ELF-1 (cell line): ENCODE data around the gene SARDH.
A peak's percentile ranks its signal among the peaks of the same experiment; 100 is the strongest.

Experiments used
- DNase-seq: peaks from one replicate; pipeline ENCODE4 v3.0.0-alpha.2; 2016; ENCODE audit warnings: low read depth, low spot score

Gene SARDH

GRCh38 chr9:133715295-133715865, 22.8 kb downstream of the SARDH start:
- peak; percentile 63 for DNase-seq

- DNase-seq = peak; percentile 79
Observed at GRCh38 chr9:133714606-133715294, 23.4 kb downstream of the SARDH start.

DNA sequence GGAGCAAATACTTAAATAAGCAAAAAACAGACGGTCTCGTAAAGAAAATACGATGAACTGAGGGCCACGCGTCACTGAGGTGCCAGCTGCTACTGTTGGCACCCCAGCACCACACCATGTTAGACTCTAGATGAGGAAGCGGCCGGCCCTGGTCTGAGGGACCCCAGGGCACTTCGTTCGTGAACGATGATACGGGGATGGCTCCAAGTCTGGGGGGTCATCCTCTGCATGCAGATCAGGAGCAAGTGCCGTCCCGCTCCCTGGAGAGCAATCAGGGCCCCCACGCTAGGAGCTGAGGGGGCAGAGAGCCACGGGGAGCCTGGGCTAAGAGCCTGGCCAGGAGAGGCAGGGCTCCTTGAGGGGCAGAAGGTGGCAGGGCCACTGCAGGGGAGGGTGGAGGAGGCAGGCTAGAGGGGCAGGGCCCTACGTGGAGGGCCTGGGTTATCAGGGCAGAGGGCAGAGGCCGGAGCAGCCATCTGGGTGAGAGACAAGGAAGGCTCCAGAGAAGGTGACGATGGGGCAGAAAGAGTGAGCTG, 24.1 kb downstream of the SARDH start:
- DNase-seq = no peak

DNA sequence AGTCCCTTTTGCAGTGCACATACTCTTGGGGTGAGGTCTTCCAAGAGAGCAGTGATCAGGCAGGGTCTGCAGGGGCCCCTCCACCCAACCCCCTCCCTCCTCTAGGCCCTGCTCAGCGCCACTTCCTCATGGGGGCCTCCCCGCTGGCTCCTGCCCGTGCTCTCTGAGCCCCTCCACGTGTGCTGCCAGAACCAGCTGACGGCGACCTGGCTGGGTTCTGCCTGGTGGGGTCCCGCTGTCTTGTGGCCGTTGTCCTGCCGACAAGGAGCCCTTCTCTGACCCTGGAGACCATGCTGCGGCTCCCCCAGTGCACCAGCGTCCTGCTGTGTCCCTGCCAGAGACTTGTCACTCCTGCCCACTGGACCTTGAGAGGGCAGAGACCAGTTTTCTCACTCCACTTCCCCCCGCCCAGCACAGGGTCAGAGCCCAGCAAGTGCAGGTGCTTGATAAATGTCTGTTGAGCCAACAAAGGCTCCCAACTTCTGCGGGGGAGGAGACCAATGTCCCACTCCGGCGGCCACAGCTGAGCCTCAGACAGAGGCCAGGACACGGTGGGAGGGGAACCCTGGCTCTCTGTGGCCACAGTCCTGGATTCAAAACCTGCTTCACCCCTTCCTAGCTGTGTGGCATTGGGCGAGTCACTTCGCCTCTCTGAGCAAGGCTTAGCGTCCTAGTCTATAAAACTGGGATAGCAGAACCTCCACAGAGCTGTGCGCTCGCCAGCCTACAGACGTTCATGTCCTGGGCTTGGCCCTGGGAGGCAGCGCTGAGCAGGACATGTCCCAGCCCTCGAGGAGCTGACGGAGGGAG, 24.8 kb downstream of the SARDH start:
- DNase-seq = no peak

DNA sequence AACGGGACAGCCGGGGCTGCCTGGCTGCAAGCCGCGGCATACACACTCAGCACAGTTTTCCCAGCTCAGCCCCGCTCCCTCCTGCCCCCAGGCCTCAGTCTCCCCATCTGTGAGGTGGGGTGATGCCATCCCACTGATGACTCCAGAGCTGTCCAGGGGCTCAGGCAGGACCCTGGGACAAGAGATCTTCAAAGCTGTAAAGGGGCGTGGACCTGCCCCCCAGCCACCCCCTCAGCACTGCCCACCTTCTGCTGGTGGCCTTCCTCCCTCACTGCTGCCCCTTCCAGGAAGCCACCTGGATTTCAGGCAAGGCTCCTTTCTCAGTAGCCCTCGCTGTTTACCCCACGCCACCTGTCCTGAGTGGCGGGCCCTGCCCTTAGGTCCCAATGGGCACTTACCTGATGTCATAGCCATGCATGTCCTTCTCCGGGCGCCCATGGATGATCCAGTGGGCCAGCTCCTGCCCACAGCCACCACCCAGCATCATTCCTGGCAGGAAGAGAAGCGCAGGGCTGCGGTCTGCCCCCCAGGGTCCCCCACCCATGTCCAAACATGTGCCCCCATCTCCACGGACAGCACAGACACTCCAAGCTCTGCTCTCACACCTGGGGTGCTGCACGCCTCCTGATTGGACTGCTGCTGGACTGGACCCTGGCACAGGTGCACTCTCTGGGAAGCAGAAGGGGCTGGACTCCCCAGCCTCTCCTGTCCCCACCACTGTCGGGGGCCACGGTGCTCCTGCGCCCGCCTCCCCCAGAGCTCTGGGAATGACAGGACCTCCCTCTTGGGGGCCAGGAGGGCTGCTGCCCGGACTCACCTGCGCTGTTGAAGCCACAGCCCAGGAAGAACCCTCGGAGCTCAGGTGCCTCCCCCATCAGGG, 25.7 kb downstream of the SARDH start:
- no peak for DNase-seq

DNA sequence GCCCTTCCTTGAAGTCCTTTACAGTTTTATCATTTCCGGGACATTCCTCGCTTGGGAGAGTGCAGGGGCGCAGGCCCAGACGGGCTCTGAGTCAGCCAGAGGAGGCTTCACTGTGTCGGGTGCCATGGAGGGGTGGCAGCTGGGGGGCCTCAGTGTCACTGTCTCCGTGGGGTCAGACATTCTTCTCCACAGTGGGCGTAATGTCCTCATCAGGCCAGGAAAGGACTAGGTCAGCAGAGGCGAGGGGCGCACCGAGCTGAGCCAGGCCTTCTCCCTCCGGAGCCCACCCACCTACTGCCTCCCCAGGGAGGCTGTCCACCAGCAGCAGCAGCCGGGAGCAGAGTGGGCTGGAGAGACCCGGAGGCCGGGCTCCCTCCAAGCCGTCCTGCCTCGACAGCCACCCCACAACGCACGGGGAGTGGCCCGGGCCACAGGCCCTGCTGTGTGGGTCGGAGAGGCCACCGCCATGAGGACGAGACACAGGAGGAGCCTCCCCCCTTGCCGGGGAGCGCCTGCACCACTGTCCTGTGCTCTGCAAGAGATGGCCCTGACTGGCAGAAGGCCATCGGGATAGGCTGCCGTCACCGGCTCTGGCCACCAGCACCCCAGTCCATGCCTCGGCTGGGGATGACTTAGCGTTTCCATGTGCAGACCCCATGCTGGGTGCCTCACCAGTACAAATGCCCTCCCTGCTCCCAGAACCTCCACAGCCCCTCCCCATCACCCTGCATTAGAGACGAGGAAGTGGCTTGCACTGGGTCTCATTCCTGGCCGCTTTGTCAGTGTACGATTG, 26.5 kb downstream of the SARDH start:
- DNase-seq = no peak

DNA sequence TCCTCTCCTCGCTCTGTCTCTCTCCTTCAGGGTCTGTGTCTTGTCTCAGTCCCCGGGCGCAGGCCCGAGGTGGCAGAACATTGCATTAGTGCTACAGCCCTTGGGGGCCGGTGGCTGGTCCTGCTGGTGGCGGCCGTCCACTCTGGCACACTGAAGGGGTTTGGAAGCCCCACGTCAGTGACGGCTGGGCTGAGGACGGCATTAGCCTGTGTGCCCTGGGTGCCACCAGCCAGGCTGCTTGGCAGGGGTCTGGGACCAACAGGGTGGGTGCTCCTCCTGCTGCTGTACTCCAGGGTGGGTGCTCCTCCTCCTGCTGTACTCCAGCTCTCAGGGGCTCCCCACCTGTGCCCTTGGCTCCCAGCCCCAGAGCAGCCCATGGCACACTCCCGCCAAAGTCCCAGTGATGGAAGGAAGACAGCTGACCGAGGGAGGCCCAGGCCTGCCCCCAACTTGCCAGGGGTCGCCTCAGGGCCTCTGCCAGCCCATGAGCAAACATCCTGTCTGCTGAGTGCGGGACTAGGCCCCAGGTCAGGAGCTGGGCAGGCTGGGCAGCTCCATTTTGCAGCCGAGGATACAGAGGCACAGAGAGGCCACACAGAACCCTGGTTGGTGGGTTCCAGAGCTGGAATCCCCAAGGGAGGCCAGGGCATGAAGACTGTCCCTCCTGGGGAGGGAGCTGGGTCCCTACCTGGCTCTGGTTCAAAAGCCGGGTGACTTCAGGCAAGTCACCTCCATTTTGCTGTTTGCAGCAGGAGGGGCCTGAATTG, 27.3 kb downstream of the SARDH start:
- DNase-seq = no peak

DNA sequence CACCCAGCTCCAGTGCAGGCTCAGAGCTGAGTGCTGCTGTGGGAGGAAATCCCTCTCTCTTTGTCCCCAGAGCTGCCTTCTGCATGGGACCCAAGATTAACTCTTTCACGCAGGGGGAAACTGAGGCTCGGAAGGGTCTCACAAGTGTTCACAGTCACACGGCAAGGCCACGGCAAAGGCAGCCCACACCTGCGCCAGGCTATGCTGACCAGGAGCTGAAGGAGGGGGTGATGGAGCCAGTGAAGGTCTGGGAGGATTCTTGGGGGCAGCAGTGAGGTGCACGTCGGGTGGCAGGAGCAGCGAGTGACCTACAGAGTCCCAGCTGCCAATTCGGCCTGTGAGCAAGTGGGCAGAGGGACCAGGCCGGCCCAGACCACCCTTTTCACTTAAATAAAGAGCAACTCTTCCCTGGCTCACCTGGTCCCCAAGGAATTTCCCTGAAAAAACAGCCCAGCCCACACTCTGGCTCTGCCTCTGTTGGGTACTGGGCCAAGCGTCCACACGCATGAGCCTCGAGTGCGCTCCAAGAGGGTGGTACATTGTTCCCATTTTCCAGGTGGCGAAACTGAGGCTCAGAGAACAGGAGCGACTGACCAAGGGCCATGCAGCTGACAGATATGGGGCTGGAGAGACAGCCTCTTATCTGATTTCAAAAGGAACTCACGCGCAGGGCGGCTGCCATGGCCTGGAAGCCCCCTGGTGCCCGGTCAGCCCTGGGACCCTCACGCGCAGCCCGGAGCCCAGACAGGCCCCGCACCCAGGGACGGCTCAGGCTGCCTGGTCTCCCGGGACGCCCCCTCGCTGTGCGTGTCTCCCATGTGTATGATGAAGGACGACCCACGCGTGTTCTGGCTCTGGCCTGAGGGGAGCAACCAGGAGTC, 28.2 kb downstream of the SARDH start:
- DNase-seq = no peak

DNA sequence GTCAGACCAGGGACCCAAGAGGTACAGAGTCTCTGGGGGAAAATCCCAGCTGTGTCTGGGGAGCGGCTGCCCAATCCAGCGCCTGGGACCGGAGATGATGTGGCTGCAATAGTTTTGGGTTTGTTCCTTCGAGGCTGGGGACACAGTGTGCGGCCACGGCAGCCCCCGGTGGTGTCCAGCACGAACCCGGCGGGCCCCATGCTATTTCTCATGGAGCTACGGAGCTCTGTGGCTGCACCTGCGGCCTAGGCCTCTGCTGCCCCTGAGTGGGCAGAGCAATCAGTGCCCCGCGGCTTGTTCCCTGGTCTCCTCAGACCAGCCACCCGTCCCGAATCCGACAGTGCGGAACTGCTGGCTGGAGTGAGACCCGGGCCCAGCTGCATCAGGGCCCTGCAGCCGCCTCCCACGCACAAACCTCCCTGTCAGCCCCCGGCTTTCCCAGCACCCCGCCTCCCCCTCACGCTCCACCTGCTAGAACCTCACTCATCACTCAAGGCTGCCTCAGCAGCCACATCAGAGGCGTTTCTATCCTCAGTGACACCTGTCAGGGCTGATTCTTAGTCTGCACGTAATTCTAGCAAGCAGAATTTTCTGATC, 29.0 kb downstream of the SARDH start:
- DNase-seq = no peak

DNA sequence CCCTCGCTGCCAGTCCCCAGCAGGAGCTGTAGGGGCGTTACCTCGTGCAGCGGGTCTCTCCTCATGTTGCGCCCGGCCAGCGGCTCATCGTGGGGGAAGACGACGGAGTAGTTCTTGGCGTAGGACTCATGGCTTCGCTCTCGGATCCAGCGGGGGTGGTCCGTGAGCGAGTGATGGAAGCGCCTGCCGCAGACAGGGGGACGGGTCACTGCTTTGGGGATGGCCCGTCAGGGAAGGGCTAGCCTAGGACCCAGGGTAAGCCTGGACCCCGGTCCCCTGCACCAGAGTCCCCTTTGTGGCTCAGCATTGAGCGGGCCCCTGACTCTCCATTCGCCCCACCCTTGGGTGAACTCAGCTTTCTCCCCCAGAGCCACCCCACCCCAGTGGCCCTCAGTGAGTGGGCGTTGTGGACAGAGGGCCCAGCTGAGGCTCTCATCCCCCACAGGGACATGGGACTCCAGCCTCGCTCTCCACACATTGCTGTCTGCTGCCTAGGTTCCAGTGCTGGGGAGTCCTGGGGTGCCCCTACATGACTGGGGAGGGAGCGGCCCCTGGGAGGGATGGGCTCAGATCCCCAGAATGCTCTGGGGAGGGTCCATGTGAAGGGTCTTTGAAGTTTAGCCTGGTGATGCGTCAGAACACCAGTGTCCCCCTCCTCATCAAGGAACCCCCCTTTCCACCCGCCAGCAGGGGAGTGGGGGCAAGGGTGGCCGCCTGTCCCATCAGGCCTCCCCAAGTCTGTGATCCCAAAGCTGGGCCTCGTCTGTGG, 29.7 kb downstream of the SARDH start:
- no peak for DNase-seq

GRCh38 chr9:133707763-133708245, 30.3 kb downstream of the SARDH start:
- DNase-seq = no peak

GRCh38 chr9:133707065-133707762, 30.9 kb downstream of the SARDH start:
- DNase-seq = no peak

DNA sequence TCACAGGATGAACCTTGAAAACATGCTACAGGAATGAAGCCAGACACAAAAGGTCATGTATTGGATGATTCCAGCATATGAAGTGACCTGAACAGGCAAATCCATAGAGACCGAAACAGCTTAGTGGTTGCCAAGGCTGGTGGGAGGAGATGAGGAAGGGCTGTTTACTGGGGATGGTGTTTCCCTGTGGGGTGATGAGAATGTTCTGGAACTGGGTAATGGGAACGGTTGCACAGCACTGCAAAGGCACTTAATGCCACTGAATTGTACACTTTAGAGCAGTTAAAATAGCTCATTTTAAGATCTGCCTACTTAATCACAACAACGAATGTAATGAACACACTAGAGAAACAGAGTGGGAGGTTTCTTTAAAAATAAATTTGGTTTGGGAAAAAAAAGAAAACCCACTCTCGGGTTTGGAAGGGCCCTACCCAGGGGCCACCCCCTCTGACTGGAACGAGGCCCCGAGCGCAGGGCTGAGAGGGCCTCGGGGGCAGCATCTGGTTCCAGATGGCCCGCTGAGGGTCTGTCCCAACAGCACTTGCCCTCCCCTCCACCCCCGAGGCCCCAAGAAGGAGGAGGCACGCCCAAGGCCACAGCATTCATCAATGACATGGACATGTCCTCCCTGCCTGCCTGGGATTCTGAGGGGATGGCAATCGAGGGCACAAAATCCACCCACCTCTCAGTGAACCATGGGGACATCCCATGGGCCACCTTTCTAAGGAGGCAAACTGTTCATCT, 31.7 kb downstream of the SARDH start:
- DNase-seq = no peak

- no peak for DNase-seq
Observed at GRCh38 chr9:133705576-133705975, 32.6 kb downstream of the SARDH start.

DNA sequence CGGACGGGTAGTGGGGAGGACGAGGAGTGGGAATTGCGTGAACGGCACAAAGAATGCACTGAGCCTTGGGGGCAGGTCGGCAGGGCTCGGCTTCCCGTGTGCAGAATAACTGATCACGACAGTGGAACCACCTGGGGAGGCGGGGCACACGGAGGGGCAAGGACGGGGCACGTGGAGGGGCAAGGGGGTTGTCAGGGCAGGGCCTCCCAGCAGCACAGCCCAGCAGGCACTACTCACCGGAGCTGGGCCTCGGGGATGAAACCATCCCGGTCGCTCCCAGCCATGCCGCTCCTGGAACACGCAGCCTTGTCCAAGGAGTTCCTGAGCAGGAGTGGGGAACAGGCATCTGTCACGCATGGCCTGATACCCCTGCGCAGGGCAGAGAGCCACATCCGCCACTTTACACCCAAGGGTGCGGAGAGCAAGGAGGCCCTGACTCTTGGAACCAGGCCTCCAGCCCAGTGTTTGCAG, 33.4 kb downstream of the SARDH start:
- no peak for DNase-seq
